ENCODE measurements around the gene PRMT2.

Gene PRMT2

DNA sequence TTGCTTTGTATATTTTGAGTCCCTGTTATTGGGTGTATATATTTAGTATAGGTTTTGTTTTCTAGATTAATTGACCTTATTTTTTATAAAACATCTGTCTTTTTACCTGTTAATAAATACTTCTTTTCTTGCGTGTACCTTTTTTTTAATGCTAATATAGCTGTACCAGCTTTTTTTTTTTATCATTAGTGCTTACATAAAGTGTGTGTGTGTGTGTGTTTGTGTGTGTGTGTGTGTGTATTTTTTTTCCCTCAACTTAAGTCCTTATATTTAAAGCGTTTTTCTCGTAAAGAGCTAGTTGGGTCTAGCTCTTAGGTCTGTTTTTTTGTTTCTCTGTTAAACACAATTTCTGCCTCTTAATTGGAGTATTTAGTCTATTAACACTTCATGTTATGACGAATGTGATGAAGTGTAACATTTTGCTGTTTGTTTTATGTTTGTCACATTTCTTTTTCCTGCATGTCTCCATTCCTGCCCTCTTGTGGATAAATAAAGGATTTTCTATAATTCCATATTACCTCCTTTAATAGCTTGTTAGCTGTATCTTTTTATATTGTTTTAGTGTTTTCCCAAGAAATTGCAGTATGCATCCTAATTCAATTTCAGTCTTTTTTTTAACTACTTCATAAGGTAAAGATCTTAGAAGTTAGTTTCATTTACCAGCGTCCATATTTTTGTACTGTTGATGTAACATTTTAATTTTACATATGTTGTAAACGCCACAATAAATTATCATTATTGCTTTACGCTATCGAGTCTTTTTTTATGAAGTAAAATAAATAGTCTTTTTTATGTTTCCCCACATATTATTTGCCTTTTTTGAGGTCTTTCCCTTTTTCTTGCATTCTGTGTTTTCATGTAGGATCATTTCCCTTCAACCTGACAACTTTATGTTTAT, 4.3 kb downstream of the PRMT2 start:
- no peak for DNase-seq (ENCODE audit: extremely low spot score, insufficient read length, low read depth)
- FAIRE-seq = no peak

GRCh38 chr21:46641656-46642055, 6.2 kb downstream of the PRMT2 start:
- FAIRE-seq (no peak), DNase-seq (ENCODE audit: extremely low spot score, insufficient read length, low read depth) (no peak)

DNA sequence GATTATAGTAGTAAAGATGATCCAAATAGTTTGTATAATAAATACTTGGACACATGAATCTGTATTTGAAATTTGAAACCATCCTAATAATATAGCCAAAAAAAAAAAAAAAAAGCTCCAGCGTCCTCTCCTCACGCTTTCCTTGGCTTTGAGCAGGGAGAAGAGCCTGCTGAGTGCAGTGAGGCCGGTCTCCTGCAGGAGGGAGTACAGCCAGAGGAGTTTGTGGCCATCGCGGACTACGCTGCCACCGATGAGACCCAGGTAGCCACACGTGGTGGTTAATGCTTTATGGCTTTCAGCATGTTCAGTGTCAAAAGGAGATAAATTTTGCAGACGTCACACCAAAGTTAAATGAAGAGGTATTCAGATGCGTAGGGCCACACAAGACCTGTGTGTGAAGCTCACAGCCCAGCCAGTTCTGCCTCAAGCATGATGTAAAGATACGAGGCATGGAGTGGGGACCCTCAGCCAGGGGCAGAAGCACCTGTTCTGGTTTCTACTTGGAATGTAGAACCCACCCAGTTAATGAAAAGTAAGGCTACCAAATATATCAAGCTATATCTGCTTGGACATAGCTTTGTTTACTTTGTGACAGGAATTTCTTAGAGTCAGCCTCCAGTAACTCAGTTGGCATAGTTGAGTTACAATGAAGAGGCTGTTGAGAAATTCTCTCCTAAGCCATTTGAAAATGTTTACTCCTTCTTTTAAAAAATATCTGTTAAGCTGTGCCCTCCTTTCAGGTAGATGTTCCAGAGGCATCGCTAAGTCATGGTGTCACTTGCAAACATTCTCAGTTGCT, 8.1 kb downstream of the PRMT2 start:
- FAIRE-seq (no peak), DNase-seq (ENCODE audit: extremely low spot score, insufficient read length, low read depth) (no peak)

GRCh38 chr21:46645840-46646239, 10.4 kb downstream of the PRMT2 start:
- no peak for FAIRE-seq
- DNase-seq (ENCODE audit: extremely low spot score, insufficient read length, low read depth) = no peak

- DNase-seq (ENCODE audit: extremely low spot score, insufficient read length, low read depth) (no peak), FAIRE-seq (no peak)
These were observed 11.2 kb downstream of the PRMT2 start for GRCh38 chr21:46646541-46647154.

DNA sequence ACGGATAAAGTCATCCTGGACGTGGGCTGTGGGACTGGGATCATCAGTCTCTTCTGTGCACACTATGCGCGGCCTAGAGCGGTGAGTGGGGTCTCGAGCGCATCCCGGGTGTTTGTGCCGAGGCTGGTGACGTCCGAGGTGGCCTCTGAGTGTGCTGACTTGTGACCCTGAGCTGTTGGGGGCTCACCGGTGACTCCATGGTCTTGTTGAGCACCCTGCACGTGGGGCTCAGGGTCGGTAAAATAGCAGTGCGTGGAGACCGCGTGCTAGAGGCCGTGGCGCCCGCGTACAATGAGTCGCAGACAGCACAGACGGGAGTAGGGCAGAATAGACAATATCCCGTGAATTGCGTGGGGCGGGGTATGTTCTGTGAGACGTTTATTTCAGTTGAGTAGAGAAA, 13.1 kb downstream of the PRMT2 start:
- FAIRE-seq (no peak), DNase-seq (ENCODE audit: extremely low spot score, insufficient read length, low read depth) (no peak)

GRCh38 chr21:46649356-46649755, 13.9 kb downstream of the PRMT2 start:
- FAIRE-seq (no peak), DNase-seq (ENCODE audit: extremely low spot score, insufficient read length, low read depth) (no peak)

DNA sequence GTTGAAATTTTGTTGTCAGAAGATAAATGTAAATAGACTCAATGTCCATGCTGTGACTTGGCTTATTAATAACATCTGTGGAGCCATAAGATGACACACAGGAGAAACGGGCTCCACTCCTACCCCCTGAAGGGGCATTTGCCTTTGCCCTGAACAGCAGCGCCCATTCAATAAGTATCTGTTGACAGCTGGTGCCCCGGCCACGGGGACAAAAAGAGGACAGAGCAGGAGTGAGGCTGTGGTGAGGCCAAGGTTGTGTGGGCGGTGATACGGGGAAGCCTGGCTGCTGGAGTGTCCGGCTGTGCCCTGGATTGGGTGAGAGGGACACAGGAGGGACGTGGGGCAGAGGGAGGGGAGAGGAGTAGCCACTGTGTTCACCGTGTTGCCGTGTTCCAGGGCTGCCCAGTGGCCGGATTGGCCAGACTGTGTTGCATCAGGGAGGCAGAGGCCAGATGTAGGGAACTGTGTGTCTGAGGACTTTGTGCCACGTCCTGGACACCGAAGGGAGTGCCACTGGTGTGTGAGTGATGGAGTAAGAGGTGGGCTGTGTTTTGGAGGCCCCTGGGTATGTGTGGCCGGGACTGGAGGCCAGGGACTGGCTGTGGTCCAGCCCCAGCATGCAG, 15.1 kb downstream of the PRMT2 start:
- no peak for DNase-seq (ENCODE audit: extremely low spot score, insufficient read length, low read depth)
- FAIRE-seq = no peak

DNA sequence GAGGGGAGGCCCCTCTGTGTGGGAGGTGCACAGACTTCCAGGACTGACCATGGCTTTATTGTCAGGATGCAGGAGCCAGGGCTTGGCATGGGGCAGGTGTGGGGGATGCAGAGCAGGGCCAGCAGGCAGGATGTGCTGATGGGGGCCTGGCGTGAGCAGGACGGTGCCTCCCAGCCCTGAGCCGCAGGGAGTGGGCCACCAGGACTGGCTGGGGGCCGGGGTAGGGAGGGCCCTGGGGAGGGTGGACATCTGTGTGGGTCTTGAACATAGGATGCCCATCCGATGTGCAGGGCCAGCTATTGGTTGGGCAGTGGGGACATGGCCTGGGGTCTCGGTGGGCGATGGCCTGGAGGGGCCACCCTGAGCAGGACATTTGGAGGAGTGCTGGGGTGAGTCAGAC, 15.6 kb downstream of the PRMT2 start:
- DNase-seq (ENCODE audit: extremely low spot score, insufficient read length, low read depth) = no peak
- no peak for FAIRE-seq

DNA sequence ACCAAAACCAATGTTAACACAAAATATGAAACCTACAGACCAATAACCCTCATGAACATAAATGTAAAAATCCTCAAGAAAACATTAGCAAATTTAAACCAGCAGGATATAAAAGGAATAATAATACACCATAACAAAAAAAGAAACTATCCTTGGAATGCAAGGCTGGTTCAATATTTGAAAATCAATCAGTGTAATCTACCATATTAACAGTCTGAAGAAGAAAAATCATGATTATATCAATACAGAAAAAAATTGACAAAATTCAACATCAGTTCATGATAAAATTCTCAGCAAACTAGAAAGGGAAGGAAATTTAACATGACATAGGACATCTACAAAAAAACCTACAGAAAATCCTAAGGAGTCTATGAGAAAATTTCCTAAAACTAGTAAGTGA, 19.8 kb downstream of the PRMT2 start:
- no peak for DNase-seq (ENCODE audit: extremely low spot score, insufficient read length, low read depth)
- no peak for FAIRE-seq

- DNase-seq (ENCODE audit: extremely low spot score, insufficient read length, low read depth) = no peak
- FAIRE-seq = no peak
These were observed 21.3 kb downstream of the PRMT2 start for GRCh38 chr21:46656820-46657219.

GRCh38 chr21:46660505-46660904, 25.0 kb downstream of the PRMT2 start:
- DNase-seq (ENCODE audit: extremely low spot score, insufficient read length, low read depth) = no peak
- no peak for FAIRE-seq

DNA sequence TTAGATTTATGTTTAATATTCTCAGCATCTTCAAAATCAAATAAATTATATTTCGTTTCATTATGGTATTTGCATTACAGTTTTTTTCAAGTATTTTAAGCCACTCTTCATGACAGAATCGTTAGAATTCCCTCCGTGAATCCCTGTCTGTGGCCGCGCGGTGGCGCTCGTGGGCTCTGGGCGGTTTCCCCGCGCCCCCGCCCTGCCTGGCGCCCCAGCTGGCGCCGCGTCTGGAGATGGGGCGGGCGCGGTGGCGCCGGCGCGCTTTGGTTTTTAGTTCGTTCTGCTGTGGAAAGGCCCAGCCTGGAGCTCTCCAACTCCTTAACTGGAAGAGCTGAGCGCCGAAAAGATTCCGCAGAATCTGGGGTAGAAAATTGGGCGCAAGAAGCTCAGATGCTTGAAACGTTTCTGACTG, 25.7 kb downstream of the PRMT2 start:
- DNase-seq (ENCODE audit: extremely low spot score, insufficient read length, low read depth) = no peak

GRCh38 chr21:46661642-46662366, 26.3 kb downstream of the PRMT2 start:
- FAIRE-seq = no peak
- DNase-seq (ENCODE audit: extremely low spot score, insufficient read length, low read depth) = no peak

More for the DNA sequence above, 25.7 kb downstream of the PRMT2 start:
- FAIRE-seq = no peak

- FAIRE-seq (no peak), DNase-seq (ENCODE audit: extremely low spot score, insufficient read length, low read depth) (no peak)
These were observed 26.8 kb downstream of the PRMT2 start for GRCh38 chr21:46662367-46662654.

DNA sequence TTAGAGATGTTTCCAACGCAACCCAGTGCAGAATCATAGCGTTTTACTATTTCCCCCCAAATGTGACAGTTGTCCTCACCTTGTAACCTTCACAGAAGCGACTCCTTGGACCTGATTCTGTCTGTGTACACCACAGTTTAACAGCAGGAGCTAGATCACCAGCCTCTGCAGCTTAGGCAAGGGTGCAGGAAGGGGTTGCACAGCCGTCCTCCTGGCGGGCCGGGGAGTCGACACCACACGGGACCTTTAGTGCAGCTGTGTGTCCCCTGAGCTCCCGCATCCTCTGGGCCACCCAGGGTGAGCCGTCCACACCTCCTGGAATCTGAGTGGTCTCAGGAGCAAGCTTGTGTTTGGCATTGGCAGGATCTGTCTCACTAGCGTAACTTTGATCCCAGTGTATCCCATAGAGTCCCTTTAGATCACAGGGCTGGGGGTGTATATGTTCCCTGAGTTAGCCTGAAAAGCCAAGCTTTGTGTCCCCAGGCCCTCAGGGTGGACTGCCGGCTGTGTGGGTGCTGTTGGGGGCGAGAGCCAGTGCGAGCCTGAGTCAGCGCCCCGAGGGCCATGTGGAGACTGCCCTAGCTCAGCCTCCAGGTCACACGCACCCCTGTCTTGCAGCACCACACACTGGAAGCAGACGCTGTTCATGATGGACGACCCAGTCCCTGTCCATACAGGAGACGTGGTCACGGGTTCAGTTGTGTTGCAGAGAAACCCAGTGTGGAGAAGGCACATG, 27.5 kb downstream of the PRMT2 start:
- DNase-seq (ENCODE audit: extremely low spot score, insufficient read length, low read depth) (no peak), FAIRE-seq (no peak)

DNA sequence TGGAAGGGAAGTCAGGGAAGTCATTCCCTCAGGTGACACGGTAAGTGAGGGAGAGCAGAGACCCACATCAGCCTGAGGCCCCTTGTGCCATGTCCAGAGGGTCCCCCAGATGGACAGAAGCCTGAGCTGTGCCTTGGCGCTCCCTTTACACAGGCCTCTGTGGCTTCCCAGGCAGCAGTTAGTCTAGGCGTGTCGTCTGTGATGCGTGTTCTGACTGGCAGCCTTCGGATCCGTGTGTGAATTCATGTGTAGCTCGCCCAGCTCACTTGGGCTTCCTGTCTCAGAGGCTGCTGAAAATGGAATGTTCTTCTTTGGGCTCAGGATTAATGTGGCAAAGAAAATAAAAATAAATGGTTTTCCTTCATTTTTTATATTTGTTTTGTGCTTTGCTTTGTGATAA, 28.3 kb downstream of the PRMT2 start:
- no peak for FAIRE-seq
- DNase-seq (ENCODE audit: extremely low spot score, insufficient read length, low read depth) = no peak

DNA sequence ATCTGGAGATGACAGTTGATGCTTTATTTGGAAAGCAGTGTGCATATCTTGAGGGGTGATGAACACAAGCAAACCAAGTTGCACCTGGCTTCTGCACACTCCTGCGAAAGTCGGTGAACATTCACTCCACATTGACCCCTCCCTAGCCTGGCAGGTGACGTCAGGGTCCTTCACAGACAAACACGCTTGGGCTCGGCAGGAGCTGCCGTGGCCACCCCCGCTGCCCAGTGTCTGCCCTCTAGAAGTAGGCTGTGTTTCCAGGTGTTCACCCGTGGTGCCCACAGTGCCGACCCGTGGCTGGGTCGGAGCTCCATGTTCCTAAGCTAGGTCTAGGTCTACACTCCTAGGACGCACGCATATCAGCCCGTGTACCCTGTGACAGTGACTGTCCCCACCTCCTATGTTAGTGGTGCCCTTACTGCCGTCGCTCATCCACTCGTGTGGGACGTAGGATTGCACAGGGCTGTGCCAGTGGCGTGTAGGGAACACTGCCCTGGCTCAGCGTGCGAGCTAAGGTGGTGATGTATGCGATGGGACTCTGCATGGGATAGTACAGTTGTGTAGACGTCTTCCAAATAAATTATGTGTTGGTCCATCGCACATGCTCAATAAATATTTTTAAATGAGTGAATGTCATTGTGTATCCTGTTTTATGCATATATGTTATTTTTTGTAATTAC, 29.0 kb downstream of the PRMT2 start:
- FAIRE-seq (no peak), DNase-seq (ENCODE audit: extremely low spot score, insufficient read length, low read depth) (no peak)

- FAIRE-seq = peak; percentile 38
- no peak for DNase-seq (ENCODE audit: extremely low spot score, insufficient read length, low read depth)
These were observed 30.1 kb downstream of the PRMT2 start for GRCh38 chr21:46665566-46665965.

Data from GM18507 (cell line).